GM18526 (cell line): ENCODE measurements around the gene SLC46A1.
A peak's percentile ranks its signal among the peaks of the same experiment; 100 is the strongest.

Source experiments
- POLR2A ChIP-seq: IDR thresholded peaks from 3 replicates; pipeline ENCODE4 v1.6.1; 2011; ENCODE audit not compliant: insufficient read length; ENCODE audit errors: extremely low read depth

SLC46A1 gene

DNA sequence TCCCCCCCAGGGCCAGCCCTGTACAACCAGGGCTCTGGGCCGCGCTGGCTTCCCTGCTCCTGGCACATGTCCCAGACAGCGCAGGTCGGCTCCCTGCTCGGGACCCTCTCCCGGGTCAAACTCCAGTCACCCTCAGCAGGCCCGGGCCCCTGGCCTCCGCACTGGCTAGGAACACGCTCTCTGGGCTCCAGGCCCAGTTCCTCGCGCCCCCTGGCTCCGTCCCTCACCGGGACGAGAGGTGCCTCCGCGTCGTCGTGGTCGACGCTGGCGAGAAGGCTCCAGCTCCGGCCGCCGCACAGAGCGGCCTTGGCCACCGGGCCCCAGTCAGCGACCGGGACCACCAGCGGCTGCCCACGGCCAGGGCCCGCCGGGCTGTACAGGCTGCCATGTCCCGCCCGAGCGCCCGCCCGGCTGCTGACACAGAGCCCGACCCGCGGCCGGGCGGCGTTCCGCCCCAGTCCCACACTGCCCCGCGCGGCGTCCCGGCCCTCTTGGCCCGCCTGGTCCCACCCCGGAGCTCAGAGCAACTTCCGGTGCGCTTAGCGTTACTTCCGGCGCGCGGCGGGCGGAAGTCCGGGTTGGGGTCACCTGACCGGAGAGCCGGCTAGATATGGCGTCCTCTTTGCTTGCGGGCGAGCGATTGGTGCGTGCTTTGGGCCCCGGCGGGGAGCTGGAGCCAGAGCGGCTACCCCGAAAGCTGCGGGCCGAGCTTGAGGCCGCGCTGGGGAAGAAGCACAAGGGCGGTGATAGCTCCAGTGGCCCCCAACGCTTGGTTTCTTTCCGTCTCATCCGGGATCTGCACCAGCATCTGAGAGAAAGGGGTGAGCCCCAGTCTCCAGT is 48.7 kb downstream of the SLC46A1 start, which contains the start of gene POLDIP2:
Gene POLDIP2, minus strand, starts transcription at position 467 of the 840 bp plus-strand sequence. Its CDS starts 79 bp downstream, at position 388.
- TF ChIP-seq POLR2A = peak; percentile 97

DNA sequence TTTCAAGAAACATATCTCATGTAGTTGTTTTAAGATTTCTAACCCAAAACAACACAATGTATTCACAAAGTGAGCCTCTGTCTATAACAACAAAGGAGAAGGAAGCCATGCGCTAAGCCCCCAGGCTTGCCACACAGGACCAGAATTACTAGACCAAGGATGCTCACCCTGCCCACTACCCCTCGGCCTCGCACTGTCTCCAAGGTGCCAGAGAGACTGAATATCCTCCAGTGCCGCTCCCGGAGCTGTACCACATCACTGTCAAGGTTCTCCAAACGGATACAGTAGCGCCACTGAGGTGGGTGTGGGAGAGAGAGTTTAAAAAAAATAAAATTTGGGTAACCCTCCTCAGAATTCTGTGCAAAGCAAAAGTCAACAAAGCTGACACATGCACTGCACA is 55.7 kb downstream of the SLC46A1 start:
- no peak for TF ChIP-seq POLR2A

DNA sequence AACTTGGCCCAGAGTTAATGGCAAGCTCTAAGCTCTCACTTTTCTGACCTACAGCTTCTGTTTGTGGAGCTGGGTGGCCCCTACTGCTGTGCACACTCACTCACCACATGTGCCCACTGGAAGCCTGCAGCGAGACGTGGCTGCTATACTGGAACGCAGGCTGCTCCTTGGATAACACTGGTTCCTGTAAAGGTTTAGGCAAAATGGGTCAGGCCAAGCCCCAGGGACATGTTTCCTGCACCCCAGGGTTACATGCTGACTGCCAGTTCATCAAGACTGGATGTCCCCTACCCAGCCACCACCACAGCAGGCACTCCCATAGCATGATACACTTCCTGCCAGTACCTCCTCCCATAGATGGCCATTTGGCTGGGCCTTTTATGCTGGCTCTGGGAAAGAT is 57.0 kb downstream of the SLC46A1 start:
- no peak for TF ChIP-seq POLR2A

GRCh38 chr17:28347261-28347891 is 58.6 kb downstream of the SLC46A1 start:
- no peak for TF ChIP-seq POLR2A

GRCh38 chr17:28346746-28347246 is 59.2 kb downstream of the SLC46A1 start:
- TF ChIP-seq POLR2A = no peak

GRCh38 chr17:28346199-28346580 is 59.8 kb downstream of the SLC46A1 start:
- no peak for TF ChIP-seq POLR2A

DNA sequence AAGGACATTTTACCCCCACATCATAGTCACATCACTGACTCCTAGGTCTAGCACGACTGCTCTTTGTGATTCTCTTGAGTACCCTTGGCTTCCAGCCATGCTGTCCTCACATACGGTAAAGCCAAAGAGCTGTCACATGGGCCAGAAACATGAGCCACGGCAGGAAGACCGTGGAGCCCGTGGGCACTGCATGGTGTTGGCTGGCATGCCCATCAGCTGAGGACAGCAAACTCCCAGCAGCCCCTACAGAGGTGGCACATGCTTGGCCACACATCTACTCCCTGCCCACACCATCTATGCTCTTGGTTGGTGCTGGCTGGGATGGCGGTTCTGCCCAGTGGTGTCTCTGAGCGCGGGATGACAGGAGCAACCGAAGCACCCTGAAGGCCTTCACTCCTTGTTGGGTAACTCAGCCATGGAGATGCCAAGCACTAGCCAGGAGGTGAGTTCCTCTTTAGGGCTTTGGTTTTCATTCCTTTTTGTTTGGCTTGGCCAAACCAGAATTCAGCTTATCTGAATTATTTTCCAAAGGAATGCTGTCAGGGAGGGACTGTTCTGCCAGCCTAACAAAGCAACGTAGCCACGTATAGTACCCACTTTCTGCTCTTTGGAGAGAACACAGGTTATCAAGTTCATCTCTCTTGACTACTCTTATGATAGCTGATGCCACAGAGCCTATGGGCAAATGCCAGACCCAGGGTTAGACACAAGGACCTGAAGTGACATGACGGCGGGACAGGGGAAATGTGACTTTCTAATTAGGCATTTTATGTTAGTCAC is 60.4 kb downstream of the SLC46A1 start:
- no peak for TF ChIP-seq POLR2A
